ENCODE measurements around the gene RAET1G.
"Not testable (repeated sequence)": the region's sequence is repeated elsewhere in the genome, so short reads cannot be mapped to it uniquely, and the experiment has no call there.

The RAET1G gene

GRCh38 chr6:149933036-149933435 is 10.1 kb upstream of the RAET1G start:
- FAIRE-seq = no peak

DNA sequence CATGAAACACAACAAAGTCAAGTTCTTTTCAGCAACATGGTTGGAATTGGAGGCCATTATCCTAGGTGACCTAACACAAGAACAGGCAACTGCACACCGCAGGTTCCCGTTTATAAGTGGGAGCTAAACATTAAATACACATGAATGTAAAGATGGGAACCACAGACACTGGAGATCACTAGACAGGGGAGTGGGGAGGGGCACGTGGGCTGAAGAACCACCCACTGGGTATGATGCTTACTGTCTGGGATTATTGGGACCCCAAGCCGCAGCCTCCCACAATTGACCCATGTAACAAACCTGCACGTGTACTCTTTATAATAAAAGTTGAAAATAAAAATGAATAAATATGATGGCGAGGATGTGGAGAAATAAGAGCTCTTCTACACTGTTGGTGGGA is 8.6 kb upstream of the RAET1G start:
- no peak for FAIRE-seq

GRCh38 chr6:149929422-149929821 is 6.5 kb upstream of the RAET1G start:
- FAIRE-seq = no peak

GRCh38 chr6:149927025-149927424 is 4.1 kb upstream of the RAET1G start:
- not testable (repeated sequence) for FAIRE-seq

DNA sequence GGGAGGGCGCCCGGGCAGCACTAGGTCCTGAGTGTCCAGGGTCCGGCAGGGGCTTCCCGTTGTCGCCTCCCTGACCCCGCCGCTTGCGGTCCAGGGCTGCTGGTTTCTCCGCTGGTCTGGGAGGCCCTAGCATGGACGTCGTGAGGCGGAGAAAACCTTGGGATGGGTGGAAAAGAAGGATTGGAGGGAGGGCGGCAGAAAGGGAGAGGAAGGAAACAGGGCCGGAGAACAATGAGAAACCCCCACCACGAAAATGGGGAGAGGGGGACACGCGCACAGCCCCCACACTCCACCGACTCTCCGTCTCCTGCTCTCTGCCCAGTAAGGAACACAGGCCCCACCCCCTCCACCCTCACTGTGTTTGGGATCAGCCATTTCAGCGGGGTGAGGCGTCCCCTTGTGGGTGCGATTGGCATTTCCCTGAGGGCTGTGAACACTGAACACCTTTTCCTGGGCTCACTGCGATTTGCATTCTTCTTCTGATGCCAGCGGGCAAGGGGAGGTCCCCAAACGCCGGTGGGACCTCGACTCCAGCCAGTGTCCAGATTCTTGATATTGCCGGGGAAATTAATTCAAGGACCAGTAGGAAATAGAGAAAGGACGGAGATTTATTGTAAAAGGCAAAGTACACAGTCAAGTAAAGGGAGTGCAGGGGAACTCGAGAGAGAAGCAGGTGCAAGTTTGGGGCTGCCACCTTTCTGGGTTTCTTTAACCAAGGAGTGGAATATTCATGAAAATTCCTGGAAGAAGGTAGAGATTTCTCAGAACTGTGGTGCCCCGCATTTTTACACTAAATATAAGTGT is 3.3 kb upstream of the RAET1G start:
- peak; percentile 11 for FAIRE-seq

- no peak for FAIRE-seq
These were observed 2.5 kb upstream of the RAET1G start for GRCh38 chr6:149925253-149925973.

GRCh38 chr6:149924933-149925252 is 2.0 kb upstream of the RAET1G start:
- no peak for FAIRE-seq

DNA sequence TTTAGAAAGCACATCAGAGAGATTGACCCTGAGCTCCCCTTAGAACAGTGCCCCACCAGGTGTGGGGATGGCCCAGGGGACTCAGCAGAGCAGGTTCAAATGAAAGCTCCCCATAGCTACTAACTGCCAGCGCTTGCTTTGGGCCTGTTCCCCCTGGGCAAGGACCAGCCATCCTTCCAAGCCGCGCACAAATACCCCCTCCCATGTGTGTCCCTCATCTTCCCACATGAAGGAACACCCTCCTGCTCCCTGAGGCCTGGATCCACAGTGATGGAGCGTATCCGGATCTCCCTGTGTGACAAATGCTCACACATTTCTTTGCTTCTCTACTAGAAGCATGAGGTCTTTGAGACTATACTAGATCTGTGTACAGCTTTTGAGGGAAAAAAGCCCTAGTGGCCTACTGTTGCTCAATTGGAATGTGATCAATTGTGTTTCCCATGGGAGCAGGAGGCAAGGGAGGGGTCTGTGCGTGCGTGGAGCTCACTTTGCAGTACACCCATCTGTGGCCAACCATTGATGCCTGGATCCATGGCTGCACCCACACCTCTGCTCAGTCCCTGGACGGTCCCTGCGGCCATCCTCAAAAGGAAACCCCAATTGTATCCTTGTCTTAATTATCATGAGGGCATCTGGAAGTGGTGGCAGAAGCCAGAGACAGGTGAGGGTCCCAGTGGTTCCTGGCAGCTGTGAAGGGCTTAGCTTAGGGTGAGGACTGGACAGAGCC is 1.4 kb upstream of the RAET1G start:
- FAIRE-seq = no peak

- no peak for FAIRE-seq
These were observed 536 bp upstream of the RAET1G start for GRCh38 chr6:149923327-149923986.

DNA sequence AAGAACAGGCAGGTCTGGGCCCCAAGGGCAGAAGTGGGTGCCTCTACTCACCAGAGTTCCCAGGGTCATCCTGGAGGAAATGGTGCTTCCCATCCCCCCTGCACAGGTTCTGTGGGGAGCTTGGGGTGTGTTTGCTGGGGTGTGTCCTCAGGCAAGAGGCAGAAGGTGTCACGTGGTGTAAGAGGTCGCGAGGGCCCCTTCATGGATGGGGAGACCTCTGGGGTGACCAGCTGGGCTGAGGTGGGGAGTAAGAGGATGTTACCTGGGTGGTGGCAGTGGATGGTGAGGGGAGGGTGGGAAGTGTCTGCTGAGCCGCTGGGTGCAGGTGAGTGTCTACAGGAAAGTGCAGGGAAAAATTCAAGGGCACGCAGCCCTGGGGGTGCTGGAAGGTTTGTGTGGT is 830 bp downstream of the RAET1G start:
- FAIRE-seq = not testable (repeated sequence)

DNA sequence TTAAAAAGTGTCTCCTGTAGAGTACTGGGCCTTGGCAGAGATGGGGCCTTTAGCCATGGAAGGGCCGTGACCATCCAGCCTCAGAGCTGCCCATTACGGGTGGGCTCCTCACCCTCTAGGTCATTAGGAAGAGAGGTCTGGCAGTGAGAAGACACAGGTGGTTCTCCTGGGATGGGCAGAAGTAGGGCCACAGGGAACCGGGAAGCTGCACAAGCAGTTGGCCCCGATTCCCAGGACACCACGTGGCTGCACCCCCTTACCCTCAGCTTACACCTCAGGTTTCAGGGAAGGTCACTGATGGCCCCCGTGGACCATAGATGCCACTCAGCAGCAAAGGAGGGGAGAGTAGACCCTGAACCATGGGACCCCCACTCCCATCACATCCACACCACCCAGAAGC is 1.6 kb downstream of the RAET1G start:
- FAIRE-seq = no peak

GRCh38 chr6:149919834-149920225 is 3.1 kb downstream of the RAET1G start:
- FAIRE-seq = no peak

DNA sequence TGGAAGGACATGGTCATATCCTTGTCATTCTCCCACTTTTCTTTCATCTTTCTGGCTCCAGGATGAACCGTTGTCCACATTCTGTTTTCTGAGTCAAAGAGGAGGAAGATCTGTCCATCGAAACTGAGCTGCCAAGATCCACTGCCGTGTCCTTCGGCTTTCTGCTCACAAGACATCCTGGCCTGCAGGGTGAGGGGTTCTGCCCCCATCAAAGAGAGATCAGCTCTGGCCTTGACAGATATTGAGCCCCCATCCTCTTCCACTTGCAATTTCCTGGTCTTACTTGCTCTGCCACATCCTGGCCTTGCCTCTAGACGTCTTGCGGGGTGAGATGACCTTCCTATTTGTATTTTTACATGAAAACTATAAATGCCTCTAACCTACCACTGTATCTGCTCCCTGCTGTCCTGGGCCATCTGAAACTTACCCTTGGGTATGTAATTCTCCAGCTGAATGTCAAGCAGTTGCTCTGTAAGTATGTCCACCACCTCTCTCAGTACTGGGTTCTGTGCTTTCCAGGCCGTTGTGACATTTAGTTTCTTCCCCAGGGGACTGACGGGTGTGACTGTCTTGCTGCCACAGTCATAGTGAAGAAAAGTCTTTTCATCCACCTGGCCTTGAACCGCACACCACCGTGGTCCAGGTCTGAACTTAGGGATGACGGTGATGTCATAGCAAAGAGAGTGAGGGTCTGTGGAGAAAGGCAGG is 3.6 kb downstream of the RAET1G start:
- not testable (repeated sequence) for FAIRE-seq

GRCh38 chr6:149918151-149918905 is 4.6 kb downstream of the RAET1G start:
- no peak for FAIRE-seq

GRCh38 chr6:149917679-149918078 is 5.2 kb downstream of the RAET1G start:
- FAIRE-seq = no peak

DNA sequence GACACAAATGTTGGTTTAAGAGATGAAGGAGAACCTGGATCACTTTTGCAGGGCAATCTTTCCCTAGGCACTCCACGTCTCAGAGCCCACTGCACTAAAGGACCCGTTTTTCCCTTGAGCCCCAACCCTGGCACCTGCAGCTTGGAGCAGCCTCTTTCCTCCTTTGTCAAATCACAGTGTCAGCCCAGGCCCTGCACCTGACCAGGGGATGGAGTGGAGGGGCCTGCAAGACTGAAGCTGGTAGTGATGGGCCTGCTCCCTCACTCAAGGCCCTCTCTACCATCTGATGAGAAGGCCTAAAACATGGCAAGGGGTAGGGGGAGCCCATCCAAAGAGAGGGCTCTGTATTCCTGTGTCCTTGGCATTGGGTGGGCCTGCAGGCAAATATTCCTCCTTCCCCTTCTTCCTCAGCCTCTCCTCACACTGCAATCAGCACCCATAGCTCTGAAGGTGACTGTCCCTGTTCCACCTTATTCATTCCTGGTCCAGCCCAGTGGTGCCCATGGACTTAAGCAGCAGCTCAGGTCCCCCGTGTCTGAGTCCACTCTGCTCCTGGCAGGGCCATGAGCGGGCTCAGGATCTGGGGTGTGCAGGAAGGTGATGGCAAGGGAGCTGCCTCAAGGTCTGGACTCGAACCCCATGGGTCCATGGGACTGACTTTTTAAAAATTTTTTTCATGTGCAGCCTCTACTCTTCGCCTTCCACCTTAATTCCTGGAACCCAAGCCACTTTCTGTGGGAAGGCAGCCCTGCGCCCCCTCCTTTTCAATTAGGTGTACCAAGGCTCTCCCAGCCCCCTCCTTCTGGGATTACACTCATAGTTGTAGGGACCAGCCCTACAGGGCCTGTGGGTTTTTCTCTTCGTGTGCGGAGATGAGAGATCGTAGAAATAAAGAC is 6.7 kb downstream of the RAET1G start:
- FAIRE-seq = no peak

- FAIRE-seq = no peak
These were observed 9.2 kb downstream of the RAET1G start for GRCh38 chr6:149913540-149914240.

DNA sequence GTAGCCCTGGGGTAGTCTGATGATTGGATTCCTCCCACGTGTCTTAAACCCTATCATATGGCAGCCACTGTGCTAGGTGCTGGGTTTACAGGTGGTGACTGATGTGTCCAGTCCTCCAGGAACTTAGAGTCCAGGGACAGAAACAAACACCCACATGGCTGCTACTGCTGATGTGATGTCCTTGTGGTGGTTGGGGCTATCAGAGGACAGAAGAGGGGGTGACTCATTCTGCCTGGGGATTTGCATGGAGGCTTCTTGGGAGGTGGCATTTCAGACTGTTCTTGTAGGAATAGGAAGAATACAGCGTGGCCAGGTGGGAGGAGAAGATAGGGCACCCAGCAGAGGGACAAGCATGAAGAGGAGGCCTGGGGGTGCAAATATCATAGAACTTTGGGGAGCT is 9.8 kb downstream of the RAET1G start:
- no peak for FAIRE-seq

GRCh38 chr6:149912680-149913079 is 10.2 kb downstream of the RAET1G start:
- not testable (repeated sequence) for FAIRE-seq

GRCh38 chr6:149910721-149911151 is 12.2 kb downstream of the RAET1G start:
- no peak for FAIRE-seq

Data from G401.6 (cell line).